HCT116 (cell line): ENCODE results near the gene C1orf21. TPM values are rescaled to one million over a fixed set of nuclear protein-coding genes. Genes with fewer than 3 reads are reported as not detected.

Experiments used
- ATAC-seq: fragments of 200-7000 bp; cut with Tn5 transposase; 2 replicates; pipeline ENCODE4 v1.9.1; 2020; ENCODE audit warnings: mild to moderate bottlenecking, moderate library complexity
- BruUV-seq: library from RNA; stranded (reverse); fragments of 400-500 nt; replicated peaks from 2 replicates; lab custom pipeline; 2021; lab: Mats Ljungman, UMichigan
- CTCF ChIA-PET: fragments of 300-600 bp; sonication (Branson Sonifier 250); formaldehyde crosslinking; loops from one replicate; lab custom pipeline; 2021; ENCODE audit warnings: antibody characterized with exemption; lab: Charles Lee
- POLR2A ChIA-PET: fragments of 300-600, 350-600 bp; sonication (Branson Sonifier 250); formaldehyde crosslinking; loops from one replicate; lab custom pipeline; 2021; ENCODE audit warnings: antibody characterized with exemption; lab: Charles Lee
- RAD21 ChIA-PET, 2 experiments: fragments of 300-600 bp; sonication (Branson Sonifier 250); formaldehyde crosslinking; loops; one replicate each; lab custom pipeline; 2023; ENCODE audit warnings: low total read pairs in 2 of 2; ENCODE audit not compliant: uncharacterized antibody in 2 of 2, unreplicated experiment in 2 of 2, low non-redundant PET in 1 of 2; lab: Charles Lee
- DNase-seq: peaks from one replicate; pipeline ENCODE4 v3.0.0-alpha.2; 2010; ENCODE audit warnings: low read depth, low spot score
- H2AFZ ChIP-seq: fragments of 200-600 bp; shearing (Covaris generic), sonication (generic); 2 replicates; pipeline ENCODE4 v1.6.1; 2017; ENCODE audit warnings: low read depth, mixed run types, mixed read lengths, antibody characterized with exemption, low read length; ENCODE audit not compliant: poor library complexity, severe bottlenecking
- H3K27ac ChIP-seq: 2 replicates; pipeline ENCODE4 v1.5.1; 2012; ENCODE audit warnings: low read depth, low read length
- H3K27me3 ChIP-seq: fragments of 200-600 bp; sonication (generic); 2 replicates; pipeline ENCODE4 v1.6.1; 2016; ENCODE audit warnings: mixed run types, low read length, mixed read lengths; ENCODE audit not compliant: insufficient read depth
- H3K36me3 ChIP-seq, 2 experiments: fragments of 200-500 bp in 1 of 2; fragments of 200-600 bp in 1 of 2; sonication (Bioruptor generic) in 1 of 2; sonication (generic) in 1 of 2; 2 replicates each; pipeline versions ENCODE4 v1.5.1 to v1.6.1; 2014 to 2016; ENCODE audit warnings: low read length in 2 of 2, inconsistent platforms in 1 of 2, mixed read lengths in 1 of 2, mixed run types in 1 of 2; ENCODE audit not compliant: insufficient read depth in 2 of 2, control insufficient read depth in 1 of 2
- H3K4me1 ChIP-seq, 2 experiments: fragments of 200-600 bp in 1 of 2; sonication (generic) in 1 of 2; 2 replicates each; pipeline versions ENCODE4 v1.5.1 to v1.6.1; 2012 to 2017; ENCODE audit warnings: low read length in 2 of 2, inconsistent platforms in 1 of 2, mild to moderate bottlenecking in 1 of 2, mixed read lengths in 1 of 2, mixed run types in 1 of 2, moderate library complexity in 1 of 2; ENCODE audit not compliant: insufficient read depth in 2 of 2, control insufficient read depth in 1 of 2
- H3K4me2 ChIP-seq: fragments of 200-600 bp; sonication (generic); 2 replicates; pipeline ENCODE4 v1.6.1; 2017; ENCODE audit warnings: mixed run types, low read length, mixed read lengths
- H3K4me3 ChIP-seq, 2 experiments: fragments of 200-600 bp in 1 of 2; sonication (generic) in 1 of 2; replicated peaks in 1 of 2; 2 replicates each; pipeline ENCODE4 v1.5.1; 2011 to 2016; ENCODE audit warnings: low read length in 2 of 2, control low read depth in 1 of 2, low read depth in 1 of 2, mild to moderate bottlenecking in 1 of 2, mixed read lengths in 1 of 2, mixed run types in 1 of 2
- H3K79me2 ChIP-seq: fragments of 200-600 bp; sonication (generic); 2 replicates; pipeline ENCODE4 v1.6.1; 2017; ENCODE audit warnings: mild to moderate bottlenecking, mixed run types, low read length, moderate library complexity, mixed read lengths; ENCODE audit not compliant: insufficient read depth
- H3K9ac ChIP-seq: fragments of 200-600 bp; sonication (generic); 2 replicates; pipeline ENCODE4 v1.6.1; 2016; ENCODE audit warnings: low read length, mixed read lengths
- H3K9me2 ChIP-seq: fragments of 200-600 bp; sonication (generic), shearing (Covaris generic); 2 replicates; pipeline ENCODE4 v1.6.1; 2017; ENCODE audit warnings: mixed run types, mild to moderate bottlenecking, moderate library complexity; ENCODE audit not compliant: insufficient read depth
- H3K9me3 ChIP-seq, 2 experiments: fragments of 200-500 bp in 1 of 2; fragments of 200-600 bp in 1 of 2; sonication (Bioruptor generic) in 1 of 2; sonication (generic) in 1 of 2; 2 replicates each; pipeline ENCODE4 v1.6.1; 2014 to 2017; ENCODE audit warnings: low read length in 2 of 2, mixed read lengths in 2 of 2, inconsistent platforms in 1 of 2, low read depth in 1 of 2, mild to moderate bottlenecking in 1 of 2, mixed run types in 1 of 2, moderate library complexity in 1 of 2; ENCODE audit not compliant: control insufficient read depth in 1 of 2, insufficient read depth in 1 of 2
- H4K20me1 ChIP-seq: fragments of 200-600 bp; sonication (generic), shearing (Covaris generic); 2 replicates; pipeline ENCODE4 v1.6.1; 2017; ENCODE audit warnings: mixed run types, mild to moderate bottlenecking, moderate library complexity; ENCODE audit not compliant: insufficient read depth
- ATF3 ChIP-seq: IDR thresholded peaks from 2 replicates; pipeline ENCODE4 v1.6.1; 2012
- CTCF ChIP-seq, 3 experiments: fragments of 200-600 bp in 1 of 3; sonication (generic) in 1 of 3; IDR thresholded peaks in 2 of 3; conservative IDR thresholded peaks in 1 of 3; 2 replicates each; pipeline ENCODE4 v1.5.1; 2012 to 2017; ENCODE audit warnings: low read depth in 2 of 3, low read length in 2 of 3, antibody characterized with exemption in 1 of 3, borderline replicate concordance in 1 of 3, control low read depth in 1 of 3, mild to moderate bottlenecking in 1 of 3, mixed read lengths in 1 of 3, mixed run types in 1 of 3, moderate library complexity in 1 of 3; ENCODE audit not compliant: insufficient read depth in 1 of 3
- EGR1 ChIP-seq: IDR thresholded peaks from 2 replicates; pipeline ENCODE4 v1.6.1; 2012; ENCODE audit warnings: low read depth
- EZH2 ChIP-seq: fragments of 200-600 bp; sonication (generic); IDR thresholded peaks from 2 replicates; pipeline ENCODE4 v1.6.1; 2017; ENCODE audit warnings: antibody characterized with exemption, mixed run types
- FOSL1 ChIP-seq: IDR thresholded peaks from 2 replicates; pipeline ENCODE4 v1.6.1; 2012; ENCODE audit warnings: low read depth
- MAX ChIP-seq: IDR thresholded peaks from 2 replicates; pipeline ENCODE4 v1.6.1; 2012
- POLR2A ChIP-seq: IDR thresholded peaks from 2 replicates; pipeline ENCODE4 v1.7.0; 2011; ENCODE audit warnings: borderline replicate concordance; ENCODE audit not compliant: insufficient read depth, insufficient read length; ENCODE audit errors: extremely low read depth
- RAD21 ChIP-seq: IDR thresholded peaks from 2 replicates; pipeline ENCODE4 v1.6.1; 2012; ENCODE audit warnings: low read depth, mild to moderate bottlenecking
- REST ChIP-seq: IDR thresholded peaks from 2 replicates; pipeline ENCODE4 v1.6.1; 2012; ENCODE audit warnings: low read depth
- SIN3A ChIP-seq: IDR thresholded peaks from 2 replicates; pipeline ENCODE4 v1.6.1; 2012; ENCODE audit warnings: low read depth
- SP1 ChIP-seq: IDR thresholded peaks from 2 replicates; pipeline ENCODE4 v1.6.1; 2012; ENCODE audit warnings: low read depth
- ZBTB33 ChIP-seq: IDR thresholded peaks from 2 replicates; pipeline ENCODE4 v1.6.1; 2011; ENCODE audit warnings: mild to moderate bottlenecking, low read length, moderate library complexity; ENCODE audit not compliant: insufficient replicate concordance; ENCODE audit errors: extremely low read depth
- ZFX ChIP-seq: fragments of 450-650 bp; IDR thresholded peaks from 2 replicates; pipeline ENCODE4 v1.6.1; 2017
- intact Hi-C: fragments of 100-400 bp; cut with micrococcal nuclease; formaldehyde crosslinking; loops from 2 replicates; pipeline ENCODE4 v1.10.0; 2022
- total RNA-seq: library from RNA; stranded (reverse); gene quantifications from one replicate; pipeline ENCODE4 v1.2.1, GENCODE V29; 2021; ENCODE audit not compliant: unreplicated experiment

C1orf21 gene
- total RNA-seq, 1 experiment from 2014 or later = 8.9 TPM

- TF ChIP-seq ZFX (no peak), CTCF (IDR thresholded peaks at IDR 0.05 in 2 of 3, conservative IDR thresholded peaks at IDR 0.05 in 1 of 3; ENCODE audit: borderline replicate concordance in 1 of 3, insufficient read depth in 1 of 3, low read depth in 2 of 3, low read length in 2 of 3) (no peak), POLR2A (no peak), FOSL1 (no peak), REST (no peak), ATF3 (no peak), EZH2 (no peak), RAD21 (no peak), SIN3A (no peak), ZBTB33 (no peak), SP1 (no peak), EGR1 (no peak), MAX (no peak)
- Histone ChIP-seq H4K20me1 (no peaks in the 10 kb centered on the region), H3K9ac (no peak overlapping the region), H3K9me2 (no peaks in the 10 kb centered on the region), H3K36me3 (no peaks in the 10 kb centered on the region), H2AFZ (no peak overlapping the region), H3K4me1 (no peaks in the 10 kb centered on the region), H3K79me2 (no peaks in the 10 kb centered on the region), H3K27ac (no peak overlapping the region), H3K9me3 (no peaks in the 10 kb centered on the region), H3K4me3 (no peak overlapping the region), H3K4me2 (no peak overlapping the region), H3K27me3 (no peaks in the 10 kb centered on the region)
- intact Hi-C loops = no loop called here
- RAD21 ChIA-PET = no interaction called here
- POLR2A ChIA-PET = no interaction called here
- CTCF ChIA-PET = no interaction called here
- no TSS peak for BruUV-seq
- DNase-seq (no peak), ATAC-seq (no peak)
These were observed 201.9 kb downstream of the C1orf21 start for GRCh38 chr1:184588701-184589100.
